IgD-negative memory B cell (primary cell): ENCODE results near the gene SLC27A2. TPM values are rescaled to one million over a fixed set of nuclear protein-coding genes. Genes with fewer than 3 reads are reported as not detected.

ENCODE experiments used
- H3K27ac Mint-ChIP-seq, 3 donors: one replicate each; pipeline ENCODE4 v1.8.0; 2020 to 2022; ENCODE audit warnings: mild to moderate bottlenecking in 3 of 3, mixed read lengths in 3 of 3, moderate library complexity in 1 of 3
- H3K27me3 Mint-ChIP-seq: one replicate; pipeline ENCODE4 v1.8.0; 2021; ENCODE audit warnings: mixed read lengths
- H3K36me3 Mint-ChIP-seq: one replicate; pipeline ENCODE4 v1.8.0; 2020; ENCODE audit warnings: mild to moderate bottlenecking, mixed read lengths
- H3K4me1 Mint-ChIP-seq, 3 donors: one replicate each; pipeline ENCODE4 v1.8.0; 2020 to 2022; ENCODE audit warnings: mixed read lengths in 3 of 3, mild to moderate bottlenecking in 1 of 3
- H3K4me3 Mint-ChIP-seq, 4 donors: one replicate each; pipeline ENCODE4 v1.8.0; 2020 to 2022; ENCODE audit warnings: mild to moderate bottlenecking in 4 of 4, mixed read lengths in 4 of 4, moderate library complexity in 3 of 4
- H3K9me3 Mint-ChIP-seq, 3 donors: one replicate each; pipeline ENCODE4 v1.8.0; 2020 to 2021; ENCODE audit warnings: mixed read lengths in 3 of 3, mild to moderate bottlenecking in 1 of 3
- polyA plus RNA-seq: library from polyadenylated mRNA; unstranded; fragments of 300-500 nt; fragmentation: Illumina TruSeq; gene quantifications from one replicate; pipeline ENCODE4 v1.2.3, GENCODE V29; 2021

Gene SLC27A2
- polyA plus RNA-seq, 1 donor from 2014 or later, result 0.83 TPM

- no peak overlapping the region for H3K27ac Mint-ChIP-seq
- peaks cover 1% of the 10 kb centered on the region for H3K27me3 Mint-ChIP-seq
- no peaks in the 10 kb centered on the region for H3K9me3 Mint-ChIP-seq
- no peak overlapping the region for H3K4me3 Mint-ChIP-seq
- H3K4me1 Mint-ChIP-seq, result peaks cover 8 to 18% (median 12%) of the 10 kb centered on the region in 3 donors
- peaks cover 2% of the 10 kb centered on the region for H3K36me3 Mint-ChIP-seq
Observed at GRCh38 chr15:50251638-50252182, 69.7 kb downstream of the SLC27A2 start.

GRCh38 chr15:50252556-50252955 lies 70.6 kb downstream of the SLC27A2 start:
- H3K36me3 Mint-ChIP-seq, result peaks cover 2% of the 10 kb centered on the region

GRCh38 chr15:50256188-50257041 lies 74.4 kb downstream of the SLC27A2 start:
- Mint-ChIP-seq H3K36me3 (peaks cover 2% of the 10 kb centered on the region), H3K4me1 (peaks cover 4 to 5% (median 5%) of the 10 kb centered on the region in 3 donors), H3K27ac (peak overlapping the region in 1 of 3 donors; percentile 4), H3K27me3 (peaks cover 7% of the 10 kb centered on the region), H3K9me3 (no peaks in the 10 kb centered on the region), H3K4me3 (no peak overlapping the region)

More at GRCh38 chr15:50252556-50252955, 70.6 kb downstream of the SLC27A2 start:
- Mint-ChIP-seq H3K4me1 (peaks cover 5 to 16% (median 10%) of the 10 kb centered on the region in 3 donors), H3K4me3 (no peak overlapping the region), H3K27ac (no peak overlapping the region), H3K27me3 (peaks cover 1% of the 10 kb centered on the region), H3K9me3 (no peaks in the 10 kb centered on the region)

- no peaks in the 10 kb centered on the region for H3K9me3 Mint-ChIP-seq
- H3K27ac Mint-ChIP-seq, result no peak overlapping the region
Observed at GRCh38 chr15:50257332-50257731, 75.3 kb downstream of the SLC27A2 start.

GRCh38 chr15:50257924-50258323 lies 75.9 kb downstream of the SLC27A2 start:
- Mint-ChIP-seq H3K4me1 (peaks cover 5 to 10% (median 5%) of the 10 kb centered on the region in 3 donors), H3K27me3 (peaks cover 7% of the 10 kb centered on the region), H3K9me3 (no peaks in the 10 kb centered on the region), H3K27ac (no peak overlapping the region), H3K36me3 (peaks cover 2% of the 10 kb centered on the region), H3K4me3 (no peak overlapping the region)

More at GRCh38 chr15:50257332-50257731, 75.3 kb downstream of the SLC27A2 start:
- H3K36me3 Mint-ChIP-seq, result peaks cover 2% of the 10 kb centered on the region
- H3K4me3 Mint-ChIP-seq, result no peak overlapping the region
- H3K4me1 Mint-ChIP-seq, result peaks cover 5 to 6% (median 5%) of the 10 kb centered on the region in 3 donors
- peaks cover 7% of the 10 kb centered on the region for H3K27me3 Mint-ChIP-seq

GRCh38 chr15:50259276-50259675 lies 77.3 kb downstream of the SLC27A2 start:
- H3K4me3 Mint-ChIP-seq, result no peak overlapping the region
- peaks cover 9% of the 10 kb centered on the region for H3K27me3 Mint-ChIP-seq
- peaks cover 5 to 14% (median 5%) of the 10 kb centered on the region in 3 donors for H3K4me1 Mint-ChIP-seq
- H3K36me3 Mint-ChIP-seq, result peaks cover 2% of the 10 kb centered on the region
- H3K27ac Mint-ChIP-seq, result no peak overlapping the region
- no peaks in the 10 kb centered on the region for H3K9me3 Mint-ChIP-seq

DNA sequence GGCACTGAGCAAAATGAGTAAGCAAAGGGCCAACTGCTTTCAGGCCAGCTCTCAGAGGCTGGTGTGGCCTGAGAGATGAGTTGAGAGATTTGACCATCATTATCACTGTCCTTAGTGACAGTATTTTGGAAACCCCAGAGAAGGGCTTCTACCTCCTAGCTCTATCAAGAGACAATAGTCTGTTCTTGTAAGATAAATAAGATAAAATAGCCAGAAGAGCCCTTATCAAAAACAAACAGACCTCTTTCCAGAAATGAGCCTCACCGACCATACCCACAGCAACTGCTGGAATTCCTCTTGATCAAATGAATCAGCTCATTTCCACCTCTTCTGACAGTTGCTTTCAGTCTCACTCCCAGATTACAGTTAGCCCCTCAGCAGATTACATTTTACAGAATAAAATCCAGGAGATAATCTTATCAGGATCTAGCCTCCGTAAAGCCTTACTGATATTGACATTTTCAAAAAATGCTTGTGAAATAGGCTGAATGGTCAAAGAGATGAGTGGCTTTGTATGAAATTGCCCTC lies 79.0 kb downstream of the SLC27A2 start:
- Mint-ChIP-seq H3K36me3 (no peaks in the 10 kb centered on the region), H3K27me3 (peaks cover 9% of the 10 kb centered on the region), H3K9me3 (no peaks in the 10 kb centered on the region), H3K4me1 (peaks cover 3 to 14% (median 5%) of the 10 kb centered on the region in 3 donors), H3K4me3 (no peak overlapping the region), H3K27ac (no peak overlapping the region)

- H3K4me1 Mint-ChIP-seq, result peaks cover 3 to 14% (median 5%) of the 10 kb centered on the region in 3 donors
- no peak overlapping the region for H3K4me3 Mint-ChIP-seq
- H3K9me3 Mint-ChIP-seq, result peaks cover 0 to under 1% (median 0%) of the 10 kb centered on the region in 3 donors
- peak overlapping the region in 1 of 3 donors; percentile 30 for H3K27ac Mint-ChIP-seq
- peaks cover 2% of the 10 kb centered on the region for H3K36me3 Mint-ChIP-seq
- H3K27me3 Mint-ChIP-seq, result peaks cover 11% of the 10 kb centered on the region
Observed at GRCh38 chr15:50261981-50262380, 80.0 kb downstream of the SLC27A2 start.

- H3K36me3 Mint-ChIP-seq, result peaks cover 4% of the 10 kb centered on the region
- H3K27ac Mint-ChIP-seq, result peak overlapping the region in 1 of 3 donors; percentile 30
- H3K9me3 Mint-ChIP-seq, result peaks cover 0 to 3% (median 3%) of the 10 kb centered on the region in 3 donors
- H3K4me3 Mint-ChIP-seq, result no peak overlapping the region
- peaks cover 11% of the 10 kb centered on the region for H3K27me3 Mint-ChIP-seq
- H3K4me1 Mint-ChIP-seq, result peaks cover 3 to 14% (median 5%) of the 10 kb centered on the region in 3 donors
Observed at GRCh38 chr15:50262533-50262932, 80.5 kb downstream of the SLC27A2 start.

GRCh38 chr15:50265620-50266019 lies 83.6 kb downstream of the SLC27A2 start, which contains the start of gene HDC:
TSS of gene HDC (minus strand) at chr15:50265726. CDS start at chr15:50265623, 103 bp downstream.
- Mint-ChIP-seq H3K9me3 (peaks cover 0 to 7% (median 5%) of the 10 kb centered on the region in 3 donors), H3K27me3 (peaks cover 7% of the 10 kb centered on the region), H3K4me1 (peaks cover 1 to 10% (median 1%) of the 10 kb centered on the region in 3 donors), H3K36me3 (peaks cover 4% of the 10 kb centered on the region), H3K4me3 (no peak within 1 kb of the TSS), H3K27ac (no peak within 1 kb of the TSS)

DNA sequence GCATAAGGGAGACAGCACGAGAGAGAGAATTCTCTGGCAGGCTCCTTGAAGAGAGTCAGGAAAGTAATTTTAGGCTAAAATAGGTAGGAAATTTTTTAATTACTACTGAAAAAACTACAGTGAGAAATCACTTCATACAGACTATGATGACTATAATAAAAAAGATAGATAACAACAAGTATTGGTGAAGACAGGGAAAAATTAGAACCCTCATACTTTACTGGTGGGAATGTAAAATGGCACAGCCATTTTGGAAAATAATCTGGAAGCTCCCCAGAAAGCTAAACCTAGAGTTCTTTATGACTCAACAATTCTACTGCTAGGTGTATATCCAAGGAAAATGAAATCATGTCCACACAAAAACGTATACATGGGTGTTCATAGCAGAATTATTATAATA lies 85.6 kb downstream of the SLC27A2 start:
- H3K27ac Mint-ChIP-seq, result no peak overlapping the region
- H3K4me3 Mint-ChIP-seq, result no peak overlapping the region
- peaks cover 5% of the 10 kb centered on the region for H3K27me3 Mint-ChIP-seq
- peaks cover 0 to 8% (median 0%) of the 10 kb centered on the region in 3 donors for H3K4me1 Mint-ChIP-seq
- peaks cover 4% of the 10 kb centered on the region for H3K36me3 Mint-ChIP-seq
- peaks cover 0 to 7% (median 5%) of the 10 kb centered on the region in 3 donors for H3K9me3 Mint-ChIP-seq

DNA sequence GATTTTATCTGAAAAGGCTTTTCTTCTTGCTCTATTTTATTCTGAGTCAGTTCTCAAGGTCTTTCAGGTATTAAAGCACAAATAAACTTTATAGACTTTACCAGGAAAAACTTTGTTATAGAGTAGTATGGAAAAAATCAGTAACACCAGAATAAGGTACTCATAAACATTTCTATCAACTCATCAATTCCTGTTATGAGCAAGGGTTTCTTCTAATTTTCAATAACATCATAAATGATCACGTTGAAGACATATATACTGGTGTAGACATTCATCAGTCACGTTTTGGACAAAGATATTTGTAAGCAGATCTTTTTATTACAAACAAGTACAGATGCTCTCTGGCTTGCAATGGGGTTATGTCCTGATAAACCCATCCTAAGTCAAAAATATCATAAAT lies 93.1 kb downstream of the SLC27A2 start:
- Mint-ChIP-seq H3K27ac (peak overlapping the region in 1 of 3 donors; percentile 4), H3K27me3 (no peaks in the 10 kb centered on the region), H3K36me3 (peaks cover 3% of the 10 kb centered on the region), H3K4me1 (no peaks in the 10 kb centered on the region), H3K9me3 (no peaks in the 10 kb centered on the region), H3K4me3 (no peak overlapping the region)

DNA sequence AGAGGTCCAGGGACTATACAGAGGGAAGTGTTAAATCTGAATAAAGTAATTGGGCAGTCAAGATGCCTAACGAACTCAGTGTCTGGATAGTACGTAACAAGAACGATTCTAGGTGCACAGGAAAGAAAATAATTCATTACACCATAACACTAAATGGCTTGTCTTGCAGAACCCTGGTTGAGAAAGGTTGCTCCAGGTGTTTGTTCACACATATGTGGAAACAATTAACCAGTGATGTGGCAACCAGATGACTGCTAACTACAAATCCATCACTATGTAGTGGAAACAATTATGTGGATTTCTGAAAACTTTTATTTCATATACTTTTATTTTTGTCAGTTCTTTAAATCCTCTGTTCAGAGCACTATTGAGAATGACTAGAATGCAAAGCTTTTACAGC lies 93.9 kb downstream of the SLC27A2 start:
- H3K27me3 Mint-ChIP-seq, result no peaks in the 10 kb centered on the region
- H3K4me3 Mint-ChIP-seq, result no peak overlapping the region
- H3K4me1 Mint-ChIP-seq, result no peaks in the 10 kb centered on the region
- H3K27ac Mint-ChIP-seq, result no peak overlapping the region
- H3K9me3 Mint-ChIP-seq, result no peaks in the 10 kb centered on the region
- H3K36me3 Mint-ChIP-seq, result peaks cover 3% of the 10 kb centered on the region

DNA sequence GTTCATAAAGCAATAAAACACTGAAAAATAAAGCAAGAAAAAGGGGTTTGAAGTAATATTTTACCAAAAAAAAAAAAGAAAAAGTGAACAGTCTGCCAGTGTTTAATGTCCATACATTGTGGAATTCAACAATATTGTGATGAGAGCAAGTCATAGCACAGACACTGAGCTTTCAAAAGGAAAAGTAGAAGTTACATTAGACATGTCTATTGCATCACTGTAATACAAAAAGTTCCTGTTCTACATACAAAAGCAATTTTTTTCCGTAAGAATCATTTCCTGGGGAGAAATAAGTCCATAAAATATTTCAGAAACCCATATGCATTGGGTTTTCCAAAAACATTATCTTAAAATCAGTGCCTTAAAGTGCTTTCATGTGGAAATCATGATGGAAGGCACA lies 95.4 kb downstream of the SLC27A2 start:
- H3K36me3 Mint-ChIP-seq, result peaks cover 3% of the 10 kb centered on the region
- H3K4me3 Mint-ChIP-seq, result no peak overlapping the region
- no peak overlapping the region for H3K27ac Mint-ChIP-seq

DNA sequence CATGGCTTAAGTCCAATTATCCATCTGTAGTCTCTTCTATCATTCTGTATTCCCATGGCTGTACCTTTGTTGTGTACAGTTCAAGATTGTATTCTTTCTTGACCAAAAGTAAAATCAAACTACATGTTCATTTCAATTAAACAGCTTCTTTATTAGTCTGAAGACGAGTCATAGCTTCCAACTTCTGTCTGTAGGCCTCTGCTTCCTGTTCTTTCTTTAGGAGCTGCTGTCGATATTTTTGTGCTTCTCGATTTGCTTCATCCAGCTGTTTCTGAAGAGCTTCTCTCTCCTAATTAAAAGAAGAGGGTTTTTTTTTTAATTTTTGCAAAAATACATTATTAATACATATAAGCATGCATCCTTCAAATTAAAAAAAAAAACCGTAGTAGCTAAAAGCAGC lies 96.5 kb downstream of the SLC27A2 start:
- Mint-ChIP-seq H3K27ac (no peak overlapping the region), H3K27me3 (no peaks in the 10 kb centered on the region), H3K36me3 (peaks cover 3% of the 10 kb centered on the region), H3K9me3 (no peaks in the 10 kb centered on the region), H3K4me3 (no peak overlapping the region), H3K4me1 (no peaks in the 10 kb centered on the region)

More for the DNA sequence above, 95.4 kb downstream of the SLC27A2 start:
- Mint-ChIP-seq H3K4me1 (no peaks in the 10 kb centered on the region), H3K27me3 (no peaks in the 10 kb centered on the region), H3K9me3 (no peaks in the 10 kb centered on the region)
